H1 (cell line): ENCODE data around the gene MLKL. TPM values are rescaled to one million over a fixed set of nuclear protein-coding genes. Genes with fewer than 3 reads are reported as not detected.

Experiments
- CTCF ChIA-PET: fragments of 300-600 bp; sonication (Branson Sonifier 250); formaldehyde crosslinking; loops from one replicate; lab custom pipeline; 2021; ENCODE audit not compliant: partially characterized antibody; lab: Charles Lee
- POLR2A ChIA-PET: fragments of 300-600 bp; sonication (Branson Sonifier 250); formaldehyde crosslinking; loops from one replicate; lab custom pipeline; 2021; ENCODE audit warnings: inconsistent platforms; ENCODE audit not compliant: partially characterized antibody; lab: Charles Lee
- DNase-seq, 2 experiments: peaks; one replicate each; pipeline versions ENCODE4 v3.0.0 to v3.0.0-alpha.2; 2010 to 2022; ENCODE audit warnings: low spot score in 2 of 2, low read depth in 1 of 2, mixed read lengths in 1 of 2
- FAIRE-seq: peaks from 2 replicates; lab custom pipeline; 2011; peaks lifted over from hg19 to GRCh38; lab: Jason Lieb, UNC
- H2AFZ ChIP-seq: 2 replicates; pipeline ENCODE4 v1.8.1; 2012; ENCODE audit warnings: low read length, inconsistent platforms
- H2AK5ac ChIP-seq: 2 replicates; pipeline ENCODE4 v1.6.1; 2013; ENCODE audit warnings: low read depth, low read length
- H2BK120ac ChIP-seq: replicated peaks from 2 replicates; pipeline ENCODE3; 2013; ENCODE audit warnings: low read depth, low read length, inconsistent platforms
- H2BK12ac ChIP-seq: 2 replicates; pipeline ENCODE4 v1.6.1; 2013; ENCODE audit warnings: low read depth, low read length
- H2BK15ac ChIP-seq: 2 replicates; pipeline ENCODE4 v1.6.1; 2013; ENCODE audit warnings: low read length
- H2BK20ac ChIP-seq: 2 replicates; pipeline ENCODE4 v1.6.1; 2013; ENCODE audit warnings: low read length
- H2BK5ac ChIP-seq: 2 replicates; pipeline ENCODE4 v1.6.1; 2013; ENCODE audit warnings: low read depth, low read length
- H3K14ac ChIP-seq: 2 replicates; pipeline ENCODE4 v1.6.1; 2013; ENCODE audit warnings: inconsistent platforms; ENCODE audit not compliant: insufficient read length
- H3K18ac ChIP-seq: 2 replicates; pipeline ENCODE4 v1.6.1; 2013; ENCODE audit warnings: low read length; ENCODE audit errors: extremely low read depth
- H3K23ac ChIP-seq: 2 replicates; pipeline ENCODE4 v1.6.1; 2013; ENCODE audit warnings: inconsistent platforms; ENCODE audit not compliant: insufficient read length
- H3K23me2 ChIP-seq: 2 replicates; pipeline ENCODE4 v1.6.1; 2013; ENCODE audit warnings: low read depth, low read length
- H3K27ac ChIP-seq: 2 replicates; pipeline ENCODE4 v1.6.1; 2011; ENCODE audit warnings: low read depth, low read length, inconsistent platforms
- H3K27me3 ChIP-seq, 4 experiments: replicated peaks in 1 of 4; 1 replicate in 1 of 4; 2 replicates in 3 of 4; pipeline versions ENCODE4 v1.6.1 to v1.8.1; 2011 to 2013; ENCODE audit warnings: low read length in 3 of 4, mild to moderate bottlenecking in 3 of 4, inconsistent platforms in 2 of 4, mixed read lengths in 2 of 4, moderate library complexity in 1 of 4; ENCODE audit not compliant: control insufficient read depth in 3 of 4, insufficient read depth in 3 of 4; ENCODE audit errors: extremely low read depth in 1 of 4
- H3K36me3 ChIP-seq, 4 experiments: 2 replicates each; pipeline versions ENCODE4 v1.6.1 to v1.8.1; 2011 to 2013; ENCODE audit warnings: mild to moderate bottlenecking in 4 of 4, low read length in 3 of 4, moderate library complexity in 2 of 4, control low read depth in 1 of 4, inconsistent platforms in 1 of 4; ENCODE audit not compliant: insufficient read depth in 4 of 4, control insufficient read depth in 2 of 4
- H3K4ac ChIP-seq: replicated peaks from 2 replicates; pipeline ENCODE3; 2013; ENCODE audit warnings: low read length, low read depth, mixed read lengths, inconsistent platforms; ENCODE audit not compliant: insufficient read length
- H3K4me1 ChIP-seq, 4 experiments: replicated peaks in 1 of 4; 1 replicate in 1 of 4; 2 replicates in 3 of 4; pipeline versions ENCODE4 v1.6.1 to v1.8.1; 2011 to 2013; ENCODE audit warnings: low read length in 3 of 4, inconsistent platforms in 2 of 4, mixed read lengths in 1 of 4; ENCODE audit not compliant: insufficient read depth in 4 of 4, control insufficient read depth in 3 of 4
- H3K4me2 ChIP-seq, 2 experiments: 2 replicates each; pipeline versions ENCODE4 v1.6.1 to v1.8.1; 2011 to 2013; ENCODE audit warnings: low read depth in 2 of 2, low read length in 2 of 2, control low read depth in 1 of 2, inconsistent platforms in 1 of 2, mild to moderate bottlenecking in 1 of 2; ENCODE audit not compliant: insufficient read depth in 1 of 2
- H3K4me3 ChIP-seq, 4 experiments: fragments of 200-600, 300-600 bp in 1 of 4; sonication (generic), shearing (Covaris generic), sonication (Bioruptor Twin) in 1 of 4; 2 replicates each; pipeline versions ENCODE4 v1.5.1 to v1.8.1; 2011 to 2016; ENCODE audit warnings: low read length in 4 of 4, low read depth in 3 of 4, control low read depth in 2 of 4, inconsistent platforms in 2 of 4, mild to moderate bottlenecking in 2 of 4, mixed read lengths in 1 of 4, moderate library complexity in 1 of 4; ENCODE audit not compliant: insufficient read depth in 2 of 4; ENCODE audit errors: extremely low read depth in 1 of 4
- H3K56ac ChIP-seq: replicated peaks from 2 replicates; pipeline ENCODE3; 2013; ENCODE audit warnings: low read depth, mild to moderate bottlenecking, mixed read lengths, low read length, inconsistent platforms; ENCODE audit not compliant: insufficient read length
- H3K79me1 ChIP-seq: 2 replicates; pipeline ENCODE4 v1.6.1; 2013; ENCODE audit warnings: low read depth, low read length, control low read depth
- H3K79me2 ChIP-seq, 2 experiments: 2 replicates each; pipeline versions ENCODE4 v1.6.1 to v1.8.1; 2012 to 2013; ENCODE audit warnings: low read length in 2 of 2, mild to moderate bottlenecking in 2 of 2, inconsistent platforms in 1 of 2; ENCODE audit not compliant: insufficient read depth in 2 of 2, control insufficient read depth in 1 of 2
- H3K9ac ChIP-seq, 4 experiments: replicated peaks in 1 of 4; 1 replicate in 1 of 4; 2 replicates in 3 of 4; pipeline versions ENCODE4 v1.6.1 to v1.8.1; 2011 to 2013; ENCODE audit warnings: low read depth in 3 of 4, low read length in 3 of 4, control low read depth in 2 of 4, mild to moderate bottlenecking in 2 of 4, moderate library complexity in 2 of 4, inconsistent platforms in 1 of 4; ENCODE audit errors: extremely low read depth in 1 of 4
- H3K9me3 ChIP-seq, 2 experiments: 2 replicates each; pipeline versions ENCODE4 v1.6.1 to v1.8.1; 2012 to 2013; ENCODE audit warnings: mild to moderate bottlenecking in 2 of 2, moderate library complexity in 2 of 2, control low read depth in 1 of 2, inconsistent platforms in 1 of 2, low read depth in 1 of 2, low read length in 1 of 2, mixed read lengths in 1 of 2; ENCODE audit not compliant: insufficient read depth in 2 of 2
- H4K20me1 ChIP-seq, 2 experiments: replicated peaks in 1 of 2; 2 replicates each; pipeline versions ENCODE3 to v1.8.1; 2011 to 2013; ENCODE audit warnings: inconsistent platforms in 2 of 2, low read length in 2 of 2, mild to moderate bottlenecking in 1 of 2; ENCODE audit not compliant: insufficient read depth in 2 of 2, control insufficient read depth in 1 of 2
- H4K5ac ChIP-seq: 2 replicates; pipeline ENCODE4 v1.6.1; 2013; ENCODE audit warnings: low read length, low read depth, mixed read lengths, inconsistent platforms; ENCODE audit not compliant: insufficient read length
- H4K8ac ChIP-seq: 2 replicates; pipeline ENCODE4 v1.8.0; 2013; ENCODE audit warnings: mild to moderate bottlenecking, moderate library complexity, low read length, inconsistent platforms; ENCODE audit not compliant: insufficient read depth; ENCODE audit errors: extremely low read depth
- H4K91ac ChIP-seq: replicated peaks from 2 replicates; pipeline ENCODE3; 2013; ENCODE audit warnings: low read length, mixed read lengths, inconsistent platforms; ENCODE audit not compliant: insufficient read length
- ATF2 ChIP-seq: IDR thresholded peaks from 2 replicates; pipeline ENCODE4 v1.6.1; 2012; ENCODE audit warnings: low read length, inconsistent platforms
- CBX8 ChIP-seq: fragments of 300-800, 300-1000 bp; sonication (generic); IDR thresholded peaks from 2 replicates; pipeline ENCODE4 v1.7.1; 2016; ENCODE audit warnings: low read depth, low read length, borderline replicate concordance
- CTBP2 ChIP-seq: IDR thresholded peaks from 2 replicates; pipeline ENCODE4 v1.7.0; 2011; ENCODE audit warnings: borderline replicate concordance, mild to moderate bottlenecking, moderate library complexity, mixed read lengths, low read length; ENCODE audit not compliant: insufficient read depth, insufficient read length
- POLR2A ChIP-seq, 2 experiments: IDR thresholded peaks; 1 replicate in 1 of 2; 2 replicates in 1 of 2; pipeline ENCODE4 v1.6.1; 2011; ENCODE audit warnings: low read depth in 2 of 2, low read length in 2 of 2, mild to moderate bottlenecking in 2 of 2; ENCODE audit errors: control extremely low read depth in 1 of 2
- RNF2 ChIP-seq: fragments of 200-900, 300-1000 bp; sonication (generic); IDR thresholded peaks from 2 replicates; pipeline ENCODE4 v1.7.1; 2016; ENCODE audit warnings: borderline replicate concordance, low read depth, mild to moderate bottlenecking, antibody characterized with exemption, low read length; ENCODE audit not compliant: poor library complexity, severe bottlenecking; ENCODE audit errors: missing control alignments
- SP1 ChIP-seq: IDR thresholded peaks from 2 replicates; pipeline ENCODE4 v1.6.1; 2011; ENCODE audit warnings: low read depth, low read length
- SUZ12 ChIP-seq: fragments of 200-600 bp; sonication (generic); IDR thresholded peaks from 2 replicates; pipeline ENCODE4 v1.6.1; 2012; ENCODE audit warnings: mild to moderate bottlenecking, inconsistent platforms, low read length, moderate library complexity, mixed read lengths
- TCF12 ChIP-seq: IDR thresholded peaks from 2 replicates; pipeline ENCODE4 v1.6.1; 2011; ENCODE audit warnings: low read depth, mild to moderate bottlenecking, low read length
- TEAD4 ChIP-seq: IDR thresholded peaks from 2 replicates; pipeline ENCODE4 v1.6.1; 2012; ENCODE audit warnings: low read depth, low read length, inconsistent platforms, mixed read lengths
- WGBS, 2 experiments: shearing (Covaris generic) in 1 of 2; methylation state at CpG; one replicate each; pipeline versions ENCODE4 v1.1.6 to v1.1.7; 2013 to 2015; ENCODE audit warnings: low lambda C conversion rate in 2 of 2, mixed read lengths in 2 of 2, inconsistent platforms in 1 of 2, low coverage in 1 of 2, missing lambda C conversion rate in 1 of 2; ENCODE audit not compliant: insufficient replicate concordance in 2 of 2, insufficient coverage in 1 of 2, insufficient read length in 1 of 2; ENCODE audit errors: extremely low coverage in 1 of 2, missing lambda C conversion rate in 1 of 2; 5-methylcytosine and 5-hydroxymethylcytosine counted together
- polyA plus RNA-seq, 7 experiments: library from polyadenylated mRNA; depleted of rRNA in 3 of 7; stranded (reverse) in 5 of 7; unstranded in 2 of 7; fragments of >200 nt in 5 of 7; fragments of 200-250 nt in 2 of 7; gene quantifications; 1 replicate in 5 of 7; 2 replicates in 1 of 7; 4 replicates in 1 of 7; pipeline versions ENCODE4 v1.2.1 to v1.2.3, GENCODE V29; 2011 to 2013; ENCODE audit warnings: missing spikeins in 2 of 7, mixed read lengths in 2 of 7
- total RNA-seq: library from RNA; stranded (reverse); fragmentation: NEBNext Ultra II Directional; extraction: Animal tissue kit (Norgen Biotek cat#: 25700); gene quantifications from 2 replicates; pipeline ENCODE4 v1.2.1, GENCODE V29; 2021

MLKL gene
- total and polyA plus RNA-seq, 2 of the 8 experiments (the other 6 are each of a cell fraction or from before 2014, with no cell fraction given) = 1.6 to 2.1 TPM

GRCh38 chr16:74734361-74735161 lies 33.9 kb upstream of the MLKL start:
- peak overlapping the region in 2 of 4 experiments; percentile 17 to 34; a peak in 3 of 7 replicates for H3K9ac ChIP-seq
- peak overlapping the region; percentile 95; the same call in 1 of the 2 replicates for H2BK15ac ChIP-seq
- H2BK20ac ChIP-seq = peak overlapping the region; percentile 90
- peak overlapping the region; percentile 82 for H4K8ac ChIP-seq
- no peak overlapping the region for H4K5ac ChIP-seq
- H2BK120ac ChIP-seq = peak overlapping the region; percentile 96
- peak overlapping the region; percentile 13 for H3K4ac ChIP-seq
- no peaks in the 10 kb centered on the region for H3K79me2 ChIP-seq
- peaks cover 2 to 37% (median 28%) of the 10 kb centered on the region in 4 experiments for H3K4me1 ChIP-seq
- 0 out of 2 replicates have a peak overlapping the region, but pooled peaks have one; percentile 4 for H2AFZ ChIP-seq
- no peak overlapping the region for H3K14ac ChIP-seq
- no peaks in the 10 kb centered on the region for H3K36me3 ChIP-seq
- CTCF ChIA-PET = interaction anchor here (0.6 to 32.9 kb wide), 9 partner anchors 15 to 179 kb away, joined by 3 to 576 read pairs (median 5); partner anchors contain the start of genes FA2H and MLKL
- H3K9me3 ChIP-seq = no peaks in the 10 kb centered on the region
- DNase-seq = peak; percentile 59 to 74
- no peaks in the 10 kb centered on the region for H3K79me1 ChIP-seq
- H3K23me2 ChIP-seq = no peaks in the 10 kb centered on the region
- peak overlapping the region; percentile 43; the same call in 1 of the 2 replicates for H2AK5ac ChIP-seq
- H2BK12ac ChIP-seq = peak overlapping the region; percentile 97
- FAIRE-seq = no peak
- peak overlapping the region in 3 of 4 experiments; percentile 8 to 29 (median 11); a peak in 3 of 8 replicates for H3K4me3 ChIP-seq
- peak overlapping the region; percentile 96 for H3K18ac ChIP-seq
- peak overlapping the region; percentile 26 to 37; a peak in 3 of 4 replicates for H3K4me2 ChIP-seq
- POLR2A ChIA-PET = interaction anchor here (0.7 to 1.8 kb wide), 8 partner anchors 9 to 117 kb away, joined by 3 to 7 read pairs (median 4); no protein-coding TSS in a partner anchor
- peak overlapping the region; percentile 97 for H4K91ac ChIP-seq
- no peak overlapping the region for H3K56ac ChIP-seq
- H3K23ac ChIP-seq = no peak overlapping the region
- H2BK5ac ChIP-seq = peak overlapping the region; percentile 86; the same call in 1 of the 2 replicates
- H3K27me3 ChIP-seq = 0 out of 7 replicates have a peak, but pooled peaks cover 0 to 2% (median 0%) of the 10 kb centered on the region in 4 experiments
- 59% methylated on average over 20 of the region's 21 CpGs; no CpG with 5 or more reads in 1 of the 2 experiments for WGBS, 2 experiments
- H4K20me1 ChIP-seq = no peaks in the 10 kb centered on the region
- no peak overlapping the region for H3K27ac ChIP-seq
- TF ChIP-seq CTBP2 = no peak
- no peak for TF ChIP-seq TCF12
- TF ChIP-seq RNF2 = no peak
- TF ChIP-seq ATF2 = peak; percentile 40; the same call in 1 of the 2 replicates
- TF ChIP-seq SP1 = peak; percentile 86
- TF ChIP-seq CBX8 = no peak
- TF ChIP-seq SUZ12 = no peak
- peak; percentile 99 for TF ChIP-seq TEAD4
- no peak for TF ChIP-seq POLR2A (IDR thresholded peaks at IDR 0.05; ENCODE audit: control extremely low read depth in 1 of 2, low read depth in 2 of 2, low read length in 2 of 2)
